ENCODE data around the gene FAHD1. TPM values are rescaled to one million over a fixed set of nuclear protein-coding genes. Genes with fewer than 3 reads are reported as not detected.

The FAHD1 gene
- total RNA-seq, 6 experiments from 2014 or later, result 25.5 to 96.5 (median 36.0) TPM

DNA sequence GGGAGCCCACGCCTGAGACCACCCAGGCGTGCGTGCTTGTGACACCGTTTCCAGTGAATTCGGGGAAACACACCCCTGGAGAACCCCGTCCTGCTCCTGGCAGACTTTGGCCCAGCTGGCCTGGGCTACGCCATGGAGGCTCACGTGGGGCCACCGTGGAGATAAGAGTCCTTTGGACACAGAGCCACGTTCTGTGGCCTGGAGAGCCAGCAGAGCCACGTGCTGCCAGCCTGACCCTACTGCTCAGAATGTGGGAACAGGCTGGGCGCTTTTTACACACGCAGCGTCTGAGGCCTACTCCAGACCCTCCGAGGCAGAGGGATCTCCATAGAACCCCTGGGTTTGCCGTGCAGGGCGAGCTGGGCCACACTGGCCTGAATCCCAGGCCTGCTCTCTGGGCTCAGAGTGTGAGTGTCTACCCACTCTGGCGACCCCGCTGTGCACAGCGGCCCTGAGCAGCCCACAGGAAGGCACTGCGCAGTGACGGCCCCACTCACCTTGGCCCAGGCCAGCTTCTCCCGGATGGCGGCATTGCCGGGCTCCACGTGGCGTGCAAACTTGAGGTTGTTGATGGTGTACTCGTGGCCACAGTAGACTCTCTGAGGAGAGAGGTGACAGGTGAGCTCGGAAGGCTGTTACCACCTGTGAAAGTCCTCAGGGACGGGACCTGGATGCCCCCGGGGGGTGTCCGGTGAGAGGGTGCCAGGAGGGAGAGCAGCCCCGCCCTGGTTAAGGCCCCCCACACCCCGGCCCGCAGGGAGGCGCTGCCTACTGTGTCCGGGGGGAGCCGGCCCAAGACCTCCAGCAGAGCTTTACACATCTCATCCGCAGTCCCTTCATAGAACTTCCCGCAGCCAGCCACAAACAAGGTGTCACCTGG, 10.4 kb upstream of the FAHD1 start:
- Histone ChIP-seq H3K27ac (peak overlapping the region in 2 of 3 donors; percentile 44 to 49), H3K4me3 (no peak overlapping the region), H3K36me3 (peaks cover 0 to 56% (median 32%) of the 10 kb centered on the region in 4 donors), H3K4me1 (peaks cover 0 to 22% (median 5%) of the 10 kb centered on the region in 4 donors), H3K27me3 (no peaks in the 10 kb centered on the region), H3K9me3 (no peaks in the 10 kb centered on the region)
- intact Hi-C loops (cut with DNase I), result no loop called here
- WGBS (ENCODE audit: insufficient coverage, low coverage, low lambda C conversion rate, missing lambda C conversion rate), result 87% methylated on average over 10 of the region's 40 CpGs
- TF ChIP-seq POLR2A (IDR thresholded peaks at IDR 0.05), result no peak
- TF ChIP-seq, protein P1, sequence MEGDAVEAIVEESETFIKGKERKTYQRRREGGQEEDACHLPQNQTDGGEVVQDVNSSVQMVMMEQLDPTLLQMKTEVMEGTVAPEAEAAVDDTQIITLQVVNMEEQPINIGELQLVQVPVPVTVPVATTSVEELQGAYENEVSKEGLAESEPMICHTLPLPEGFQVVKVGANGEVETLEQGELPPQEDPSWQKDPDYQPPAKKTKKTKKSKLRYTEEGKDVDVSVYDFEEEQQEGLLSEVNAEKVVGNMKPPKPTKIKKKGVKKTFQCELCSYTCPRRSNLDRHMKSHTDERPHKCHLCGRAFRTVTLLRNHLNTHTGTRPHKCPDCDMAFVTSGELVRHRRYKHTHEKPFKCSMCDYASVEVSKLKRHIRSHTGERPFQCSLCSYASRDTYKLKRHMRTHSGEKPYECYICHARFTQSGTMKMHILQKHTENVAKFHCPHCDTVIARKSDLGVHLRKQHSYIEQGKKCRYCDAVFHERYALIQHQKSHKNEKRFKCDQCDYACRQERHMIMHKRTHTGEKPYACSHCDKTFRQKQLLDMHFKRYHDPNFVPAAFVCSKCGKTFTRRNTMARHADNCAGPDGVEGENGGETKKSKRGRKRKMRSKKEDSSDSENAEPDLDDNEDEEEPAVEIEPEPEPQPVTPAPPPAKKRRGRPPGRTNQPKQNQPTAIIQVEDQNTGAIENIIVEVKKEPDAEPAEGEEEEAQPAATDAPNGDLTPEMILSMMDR (IDR thresholded peaks at IDR 0.05), result no peak
- DNase-seq, result peak; percentile 58 to 85 (median 84)
- ATAC-seq, result peak; percentile 17 to 62 (median 51)

DNA sequence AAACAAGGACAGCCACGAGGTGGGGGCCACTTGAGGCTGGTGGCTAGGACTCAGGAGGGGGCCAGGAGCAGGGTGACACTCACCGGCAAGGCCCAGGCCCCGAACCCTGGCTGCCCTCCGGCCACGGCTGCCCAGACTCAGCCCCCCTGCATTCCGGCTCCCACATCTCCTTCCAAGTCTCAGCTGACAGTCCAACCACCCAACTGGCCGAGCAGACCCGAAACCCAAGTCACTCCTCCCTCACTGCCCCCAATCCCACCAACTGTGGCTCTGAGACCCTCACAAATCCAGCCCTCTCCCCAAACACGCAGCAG, 9.8 kb upstream of the FAHD1 start:
- Histone ChIP-seq H3K9me3 (no peaks in the 10 kb centered on the region), H3K27ac (peak overlapping the region in 1 of 3 donors; percentile 44), H3K27me3 (no peaks in the 10 kb centered on the region), H3K4me1 (peaks cover 0 to 27% (median 5%) of the 10 kb centered on the region in 4 donors), H3K36me3 (peaks cover 0 to 61% (median 35%) of the 10 kb centered on the region in 4 donors), H3K4me3 (no peak overlapping the region)
- TF ChIP-seq, protein P1 (IDR thresholded peaks at IDR 0.05), result no peak
- no peak for TF ChIP-seq POLR2A (IDR thresholded peaks at IDR 0.05)
- intact Hi-C loops (cut with DNase I), result no loop called here
- no CpG with 5 or more reads among the region's 9 CpGs for whole genome bisulfite sequencing (ENCODE audit: insufficient coverage, low coverage, low lambda C conversion rate, missing lambda C conversion rate)
- ATAC-seq, result no peak
- no peak for DNase-seq

DNA sequence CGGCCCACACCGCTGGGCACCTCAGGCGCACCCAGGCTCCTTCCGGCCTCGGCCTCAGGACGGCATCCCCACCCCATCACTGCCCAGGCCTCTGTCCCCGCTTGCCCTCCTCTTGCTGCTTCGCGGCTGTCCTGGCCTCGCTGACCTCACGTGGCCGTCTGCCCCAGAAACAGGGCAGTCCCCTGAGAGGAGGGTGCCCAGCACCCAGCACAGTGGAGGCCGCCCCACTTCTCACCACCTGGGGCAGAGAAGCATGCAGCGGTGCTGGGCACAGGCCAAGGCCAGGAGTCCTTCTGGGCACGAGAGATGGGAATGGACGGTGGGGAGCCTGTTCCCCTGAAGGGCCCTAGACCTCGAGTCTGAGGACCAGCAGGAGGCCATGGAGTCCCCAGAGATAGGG, 9.3 kb upstream of the FAHD1 start:
- no peak overlapping the region for H3K4me3 ChIP-seq
- peak overlapping the region in 1 of 3 donors; percentile 44 for H3K27ac ChIP-seq
- intact Hi-C loops (cut with DNase I), result no loop called here
- TF ChIP-seq POLR2A (IDR thresholded peaks at IDR 0.05), result no peak
- TF ChIP-seq, protein P1 (IDR thresholded peaks at IDR 0.05), result no peak
- no peaks in the 10 kb centered on the region for H3K27me3 ChIP-seq
- peak in 3 of 4 donors; percentile 36 to 68 (median 61) for ATAC-seq
- 44% methylated on average over 12 of the region's 17 CpGs for WGBS (ENCODE audit: insufficient coverage, low coverage, low lambda C conversion rate, missing lambda C conversion rate)
- peaks cover 0 to 66% (median 38%) of the 10 kb centered on the region in 4 donors for H3K36me3 ChIP-seq
- H3K4me1 ChIP-seq, result peaks cover 0 to 32% (median 8%) of the 10 kb centered on the region in 4 donors
- no peaks in the 10 kb centered on the region for H3K9me3 ChIP-seq
- DNase-seq, result peak; percentile 38 to 80 (median 77)

- ATAC-seq (no peak), DNase-seq (no peak)
- Histone ChIP-seq H3K27me3 (no peaks in the 10 kb centered on the region), H3K4me1 (peaks cover 0 to 34% (median 9%) of the 10 kb centered on the region in 4 donors), H3K27ac (peak overlapping the region in 1 of 3 donors; percentile 20), H3K36me3 (peaks cover 0 to 69% (median 38%) of the 10 kb centered on the region in 4 donors), H3K4me3 (no peak overlapping the region), H3K9me3 (no peaks in the 10 kb centered on the region)
- WGBS (ENCODE audit: insufficient coverage, low coverage, low lambda C conversion rate, missing lambda C conversion rate), result 73% methylated on average over 3 of the region's 27 CpGs
- TF ChIP-seq, protein P1 (IDR thresholded peaks at IDR 0.05), result no peak
- no peak for TF ChIP-seq POLR2A (IDR thresholded peaks at IDR 0.05)
- intact Hi-C loops (cut with DNase I), result no loop called here
Measured at GRCh38 chr16:1818204-1818872, 8.7 kb upstream of the FAHD1 start.
